SU-DHL-6 (cell line): ENCODE measurements around the gene GMEB2.
A peak's percentile ranks its signal among the peaks of the same experiment; 100 is the strongest.
"Not testable (repeated sequence)": the region's sequence is repeated elsewhere in the genome, so short reads cannot be mapped to it uniquely, and the experiment has no call there.

Source experiments
- H2AFZ ChIP-seq: fragments of 200-600 bp; sonication (generic); 2 replicates; pipeline ENCODE4 v1.6.1; 2014; ENCODE audit warnings: low read depth, mild to moderate bottlenecking, moderate library complexity, mixed read lengths, antibody characterized with exemption, low read length; ENCODE audit not compliant: severe bottlenecking
- H3F3A ChIP-seq: fragments of 200-600 bp; shearing (Covaris generic); 2 replicates; pipeline ENCODE4 v1.6.0; 2016; ENCODE audit warnings: antibody characterized with exemption, mild to moderate bottlenecking; ENCODE audit not compliant: insufficient read depth
- H3K27ac ChIP-seq: fragments of 200-600 bp; sonication (generic); 2 replicates; pipeline ENCODE4 v1.5.1; 2016; ENCODE audit warnings: low read depth, mild to moderate bottlenecking, low read length, moderate library complexity, mixed read lengths
- H3K27me3 ChIP-seq: fragments of 200-600 bp; sonication (generic), shearing (Covaris generic); 2 replicates; pipeline ENCODE4 v1.6.0; 2014; ENCODE audit warnings: mild to moderate bottlenecking, low read length
- H3K36me3 ChIP-seq: fragments of 200-600 bp; sonication (generic); 2 replicates; pipeline ENCODE4 v1.6.1; 2014; ENCODE audit warnings: mild to moderate bottlenecking, low read length, mixed read lengths
- H3K4me2 ChIP-seq: fragments of 300-600, 200-600 bp; shearing (Covaris generic), sonication (generic); 2 replicates; pipeline ENCODE4 v1.6.0; 2014; ENCODE audit warnings: low read length, low read depth, mild to moderate bottlenecking; ENCODE audit not compliant: poor library complexity, severe bottlenecking
- H3K4me3 ChIP-seq: fragments of 200-600 bp; sonication (generic); 2 replicates; pipeline ENCODE4 v1.5.1; 2014; ENCODE audit warnings: antibody characterized with exemption, low read length, mild to moderate bottlenecking, mixed read lengths; ENCODE audit not compliant: insufficient read depth, poor library complexity, severe bottlenecking
- H3K79me2 ChIP-seq: fragments of 200-600 bp; sonication (generic); 2 replicates; pipeline ENCODE4 v1.6.1; 2014; ENCODE audit warnings: mild to moderate bottlenecking, low read length, moderate library complexity; ENCODE audit not compliant: insufficient read depth
- H3K9ac ChIP-seq: fragments of 200-600 bp; sonication (generic); 2 replicates; pipeline ENCODE4 v1.7.0; 2014; ENCODE audit warnings: mild to moderate bottlenecking, low read length
- H3K9me2 ChIP-seq: fragments of 200-600 bp; sonication (generic); replicated peaks from 2 replicates; pipeline ENCODE4 v1.6.1; 2014; ENCODE audit warnings: low read length; ENCODE audit not compliant: insufficient read depth
- H3K9me3 ChIP-seq: fragments of 200-600 bp; sonication (generic); 2 replicates; pipeline ENCODE4 v1.6.1; 2014; ENCODE audit warnings: low read length, mixed read lengths; ENCODE audit not compliant: insufficient read depth
- H4K20me1 ChIP-seq: fragments of 200-600 bp; sonication (generic); 2 replicates; pipeline ENCODE4 v1.6.1; 2014; ENCODE audit warnings: low read depth, mild to moderate bottlenecking, antibody characterized with exemption, low read length, moderate library complexity, mixed read lengths
- CTCF ChIP-seq: fragments of 200-600 bp; sonication (generic); IDR thresholded peaks from one replicate; pipeline ENCODE4 v1.5.1; 2017; ENCODE audit warnings: antibody characterized with exemption, mild to moderate bottlenecking, low read length, moderate library complexity; ENCODE audit not compliant: insufficient read depth, poor library complexity, severe bottlenecking
- EZH2phosphoT487 ChIP-seq: fragments of 200-600 bp; sonication (generic), shearing (Covaris generic); conservative IDR thresholded peaks from 2 replicates; pipeline ENCODE4 v1.6.1; 2018; ENCODE audit warnings: mild to moderate bottlenecking, antibody characterized with exemption, low read length, moderate library complexity, mixed read lengths

Gene GMEB2

GRCh38 chr20:63641146-63641791 lies 14.4 kb upstream of the GMEB2 start:
- Histone ChIP-seq H3K79me2 (no peaks in the 10 kb centered on the region), H3K4me2 (peak overlapping the region; percentile 38), H3K27me3 (no peaks in the 10 kb centered on the region), H3K36me3 (no peaks in the 10 kb centered on the region), H3K9me2 (no peaks in the 10 kb centered on the region), H3K9ac (no peak overlapping the region), H3F3A (no peaks in the 10 kb centered on the region), H3K9me3 (no peaks in the 10 kb centered on the region), H4K20me1 (no peaks in the 10 kb centered on the region), H2AFZ (no peak overlapping the region), H3K4me3 (peak overlapping the region; percentile 39), H3K27ac (no peak overlapping the region)
- TF ChIP-seq EZH2phosphoT487, result no peak
- no peak for TF ChIP-seq CTCF

- not testable (repeated sequence) for H3F3A ChIP-seq, H3K4me2 ChIP-seq, H4K20me1 ChIP-seq, H3K9me2 ChIP-seq, H2AFZ ChIP-seq, H3K9ac ChIP-seq, H3K79me2 ChIP-seq, H3K27ac ChIP-seq, H3K4me3 ChIP-seq, H3K36me3 ChIP-seq, H3K27me3 ChIP-seq, H3K9me3 ChIP-seq
Observed at GRCh38 chr20:63640686-63641085, 13.8 kb upstream of the GMEB2 start.

GRCh38 chr20:63640086-63640485 lies 13.2 kb upstream of the GMEB2 start:
- no peak overlapping the region for H3K9ac ChIP-seq
- H3K36me3 ChIP-seq, result no peaks in the 10 kb centered on the region
- H2AFZ ChIP-seq, result no peak overlapping the region
- no peaks in the 10 kb centered on the region for H3K9me3 ChIP-seq
- H4K20me1 ChIP-seq, result no peaks in the 10 kb centered on the region
- H3K27me3 ChIP-seq, result no peaks in the 10 kb centered on the region
- H3K4me3 ChIP-seq, result no peak overlapping the region
- H3K27ac ChIP-seq, result no peak overlapping the region
- TF ChIP-seq CTCF (no peak), EZH2phosphoT487 (no peak)
- H3F3A ChIP-seq, result no peaks in the 10 kb centered on the region
- H3K9me2 ChIP-seq, result no peaks in the 10 kb centered on the region
- no peak overlapping the region for H3K4me2 ChIP-seq
- H3K79me2 ChIP-seq, result no peaks in the 10 kb centered on the region

- Histone ChIP-seq H3K36me3 (no peaks in the 10 kb centered on the region), H3K4me2 (no peak overlapping the region), H3K27me3 (no peaks in the 10 kb centered on the region), H3K9me2 (no peaks in the 10 kb centered on the region), H4K20me1 (no peaks in the 10 kb centered on the region), H2AFZ (no peak overlapping the region), H3K4me3 (no peak overlapping the region), H3K27ac (no peak overlapping the region), H3K79me2 (no peaks in the 10 kb centered on the region), H3K9ac (no peak overlapping the region), H3K9me3 (no peaks in the 10 kb centered on the region), H3F3A (no peaks in the 10 kb centered on the region)
- TF ChIP-seq EZH2phosphoT487, result no peak
Observed at GRCh38 chr20:63639093-63639975, 12.4 kb upstream of the GMEB2 start.
